ENCODE results near the gene LRRN4CL. TPM values are rescaled to one million over a fixed set of nuclear protein-coding genes. Genes with fewer than 3 reads are reported as not detected.
A peak's percentile ranks its signal among the peaks of the same experiment; 100 is the strongest.
"Not testable (repeated sequence)": the region's sequence is repeated elsewhere in the genome, so short reads cannot be mapped to it uniquely, and the experiment has no call there.

Gene LRRN4CL
- total RNA-seq, 1 experiment from 2014 or later: 1.7 TPM

DNA sequence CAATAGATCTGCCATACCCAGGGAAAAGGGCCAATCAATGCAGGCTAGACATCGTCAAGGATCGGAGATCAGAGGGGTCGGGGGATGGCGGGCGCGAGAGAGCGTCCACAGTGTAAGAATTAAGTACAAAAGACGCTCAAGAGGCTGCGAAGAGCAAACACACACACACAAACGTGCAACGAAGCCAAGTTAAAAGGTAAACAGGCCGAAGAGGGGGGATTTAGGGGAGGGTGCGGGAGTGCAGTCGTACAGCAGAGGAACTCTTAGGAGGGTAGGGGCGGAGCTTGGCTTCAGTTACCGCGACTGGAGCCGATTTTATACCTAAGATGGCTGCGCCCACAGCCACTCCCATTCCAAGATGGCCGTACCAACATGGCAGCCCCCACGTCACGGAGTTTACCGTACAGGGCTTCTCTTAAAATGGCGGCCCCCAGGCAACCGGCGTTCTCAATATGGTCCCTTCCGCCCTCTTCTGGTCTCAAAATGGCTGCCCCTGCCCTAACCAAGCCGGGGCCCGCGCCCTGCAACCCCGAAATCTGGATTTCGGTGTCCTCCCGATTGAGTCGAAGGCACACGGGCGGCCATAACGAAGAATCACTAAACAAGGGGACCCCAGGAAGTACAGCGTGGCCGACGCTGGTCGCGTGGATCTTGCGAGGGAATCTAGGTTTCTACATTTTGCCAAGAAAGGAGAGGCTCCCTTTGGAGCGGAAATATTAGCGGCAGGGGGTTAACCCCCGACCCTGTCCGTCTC, 20.1 kb upstream of the LRRN4CL start:
- DNase-seq (ENCODE audit: low read depth): peak; percentile 98

DNA sequence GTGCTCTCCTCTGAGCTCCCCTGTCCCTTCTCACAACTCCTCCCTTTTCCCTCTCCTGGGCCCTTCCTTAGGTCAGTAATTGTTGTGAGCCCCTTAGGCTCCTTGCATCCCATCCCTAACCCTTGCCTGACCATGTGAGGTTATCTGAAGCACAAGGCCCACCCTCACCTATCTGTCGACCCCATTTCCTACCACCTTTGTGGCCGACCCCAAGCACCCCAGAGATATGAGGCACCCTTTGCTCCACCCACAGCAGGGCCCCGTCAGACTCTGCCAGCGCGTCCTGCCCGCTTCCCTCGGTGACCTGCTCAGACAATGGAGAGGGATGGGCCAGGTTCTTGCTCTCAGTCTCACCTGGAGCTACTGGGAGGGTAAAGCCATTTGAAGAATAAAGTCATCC, 19.5 kb upstream of the LRRN4CL start:
- no peak for DNase-seq (ENCODE audit: low read depth)

DNA sequence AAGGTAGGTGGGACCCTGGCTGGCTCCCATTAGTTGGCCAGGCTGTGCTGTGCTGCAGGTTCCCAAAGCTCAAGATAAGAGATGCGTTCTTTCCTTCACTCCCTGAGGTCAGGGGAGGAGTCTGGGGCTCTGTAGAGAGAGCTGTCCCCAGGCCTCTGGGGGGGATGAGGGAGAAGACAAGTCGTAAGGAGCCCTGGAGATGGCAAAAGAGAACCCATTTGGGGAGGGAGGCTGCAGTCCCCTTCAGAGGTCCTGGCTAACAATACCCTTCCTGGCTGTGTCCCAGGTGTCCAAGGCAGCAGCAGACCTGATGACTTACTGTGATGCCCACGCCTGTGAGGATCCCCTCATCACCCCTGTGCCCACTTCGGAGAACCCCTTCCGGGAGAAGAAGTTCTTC, 19.1 kb upstream of the LRRN4CL start:
- DNase-seq (ENCODE audit: low read depth): no peak

DNA sequence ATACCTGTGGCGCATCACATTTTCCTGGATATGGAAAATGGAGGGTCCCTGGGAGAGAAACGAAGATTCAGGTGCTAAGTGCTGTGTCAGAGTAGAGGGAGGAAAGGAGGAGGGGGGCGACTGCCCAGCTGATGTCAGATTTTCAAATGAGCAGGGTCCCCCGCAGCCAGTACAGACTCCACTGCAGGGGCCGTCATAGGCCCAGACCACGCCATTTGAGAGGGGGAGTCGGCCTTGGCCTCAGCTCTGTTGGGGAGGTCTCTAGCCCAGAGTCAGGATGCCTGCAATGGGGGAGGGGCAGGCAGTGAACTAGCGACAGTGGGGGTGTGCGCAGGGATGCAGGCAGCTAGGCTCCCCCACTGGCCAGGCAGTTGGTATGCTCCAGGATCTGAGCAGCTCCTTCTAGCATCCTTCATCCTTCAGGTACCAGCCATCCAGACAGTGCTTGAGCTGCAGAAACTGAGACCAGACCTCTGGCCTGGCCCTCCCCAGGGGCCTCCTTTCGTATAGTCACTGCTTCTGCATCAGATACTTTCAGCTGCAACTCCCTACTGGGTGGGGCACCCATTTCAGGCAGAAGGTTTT, 18.0 kb upstream of the LRRN4CL start, which contains the start of the genes BSCL2 and GNG3:
Gene BSCL2 (minus strand): TSS at position 148 of the 585 bp plus-strand sequence. CDS start 229 bp downstream, outside the sequence.
Gene GNG3 (plus strand): TSS at position 400 of the 585 bp plus-strand sequence. CDS start 620 bp downstream, outside the sequence.
- no peak for DNase-seq (ENCODE audit: low read depth)

DNA sequence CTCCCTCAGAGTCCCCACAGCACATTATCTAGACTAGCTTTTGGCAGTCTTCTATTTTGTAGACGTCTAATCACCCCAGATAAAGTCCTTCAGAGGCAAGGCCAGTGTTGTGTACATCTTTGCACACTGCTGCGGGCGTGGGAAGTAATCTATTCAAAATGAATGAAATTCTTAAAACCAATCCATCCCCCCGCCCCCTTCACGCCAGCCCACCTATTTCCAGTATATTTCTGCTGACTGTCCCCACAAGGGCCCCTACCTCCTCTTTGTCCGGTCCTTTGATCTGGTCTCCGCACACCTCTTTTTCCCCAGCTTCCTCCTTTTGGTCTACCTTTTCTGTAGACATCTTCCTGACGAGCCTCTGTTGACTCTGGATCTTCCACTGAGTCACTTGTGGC, 17.5 kb upstream of the LRRN4CL start:
- DNase-seq (ENCODE audit: low read depth): no peak

DNA sequence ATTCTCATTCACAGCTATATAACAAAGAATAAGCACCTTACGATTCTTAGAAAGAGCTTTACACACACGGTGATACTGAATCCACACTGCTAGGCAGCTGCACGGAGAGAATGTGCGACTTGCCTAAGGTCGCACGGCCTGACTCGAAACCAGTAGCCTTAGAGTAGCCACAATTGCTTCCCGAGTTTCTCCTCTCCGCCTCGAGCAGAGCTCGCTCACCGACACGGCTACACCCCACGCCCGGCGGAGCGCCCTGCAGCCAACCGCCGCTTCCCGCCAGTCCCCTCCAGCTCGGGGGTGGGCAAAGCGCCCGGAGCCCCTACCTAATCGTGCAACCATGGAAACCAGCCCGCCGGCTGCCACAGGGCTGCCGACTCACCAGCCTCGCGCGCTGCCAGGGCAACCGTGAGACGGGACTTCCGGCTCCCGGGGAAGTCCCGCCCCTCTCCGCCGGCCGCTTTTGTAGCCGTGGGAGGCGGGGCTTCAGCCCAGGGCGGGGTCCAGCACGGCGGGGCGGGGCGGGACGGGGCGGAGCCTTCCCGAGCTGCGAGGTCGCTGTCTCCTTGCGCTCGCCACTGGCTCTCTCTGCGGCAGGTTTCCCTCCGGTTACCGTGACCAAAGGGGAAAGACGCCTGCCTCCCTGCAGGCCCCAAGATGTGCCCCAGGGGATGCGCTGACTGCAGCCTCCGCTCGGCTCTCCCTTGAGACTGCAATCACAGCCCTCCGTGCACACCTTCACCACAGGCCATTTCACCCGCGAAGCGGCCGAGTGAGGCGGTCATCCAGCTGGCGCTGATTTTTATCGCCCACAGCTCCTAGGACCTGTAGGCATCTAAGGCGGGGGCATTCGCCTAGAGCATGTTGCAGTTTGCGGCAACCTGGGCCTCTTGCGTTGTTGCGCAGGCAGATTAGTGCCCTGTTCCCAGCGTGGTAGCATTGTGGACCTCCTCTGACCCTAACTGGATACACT, 16.8 kb upstream of the LRRN4CL start:
- peak; percentile 94 for DNase-seq (ENCODE audit: low read depth)

DNA sequence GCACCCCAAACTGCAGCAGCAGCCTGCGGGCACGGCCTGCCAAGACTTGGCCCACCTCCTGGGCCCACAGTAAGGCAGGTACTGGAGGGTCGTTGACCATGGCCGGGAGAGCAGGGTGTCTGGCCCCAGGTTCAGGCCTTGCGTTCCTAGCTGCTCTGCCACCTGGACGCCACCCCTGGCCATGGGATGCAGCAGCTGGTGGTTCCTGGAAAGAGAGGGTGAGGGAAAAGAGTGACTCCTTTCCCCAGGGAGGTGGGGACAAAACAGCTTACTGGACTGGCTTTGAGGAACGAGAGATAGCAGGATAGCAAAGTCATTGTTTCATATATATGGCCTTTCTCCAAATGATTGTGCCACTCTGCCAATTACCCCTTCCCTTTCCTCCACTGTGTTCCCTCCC, 16.1 kb upstream of the LRRN4CL start:
- DNase-seq (ENCODE audit: low read depth): peak; percentile 50

DNA sequence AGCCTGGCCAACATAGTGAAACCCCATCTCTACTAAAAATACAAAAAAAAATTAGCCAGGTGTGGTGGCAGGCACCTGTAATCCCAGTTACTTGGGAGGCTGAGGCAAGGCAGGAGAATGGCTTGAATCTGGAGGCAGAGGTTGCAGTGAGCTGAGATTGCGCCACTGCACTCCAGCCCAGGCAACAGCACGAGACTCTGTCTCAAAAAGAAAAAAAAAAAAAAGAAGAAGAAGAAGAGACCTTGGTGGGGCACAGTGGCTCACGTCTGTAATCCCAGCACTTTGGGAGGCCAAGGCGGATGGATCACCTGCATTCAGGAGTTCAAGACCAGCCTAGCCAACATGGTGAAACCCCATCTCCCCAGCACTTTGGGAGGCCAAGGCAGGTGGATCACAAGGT, 14.6 kb upstream of the LRRN4CL start:
- DNase-seq (ENCODE audit: low read depth): not testable (repeated sequence)

DNA sequence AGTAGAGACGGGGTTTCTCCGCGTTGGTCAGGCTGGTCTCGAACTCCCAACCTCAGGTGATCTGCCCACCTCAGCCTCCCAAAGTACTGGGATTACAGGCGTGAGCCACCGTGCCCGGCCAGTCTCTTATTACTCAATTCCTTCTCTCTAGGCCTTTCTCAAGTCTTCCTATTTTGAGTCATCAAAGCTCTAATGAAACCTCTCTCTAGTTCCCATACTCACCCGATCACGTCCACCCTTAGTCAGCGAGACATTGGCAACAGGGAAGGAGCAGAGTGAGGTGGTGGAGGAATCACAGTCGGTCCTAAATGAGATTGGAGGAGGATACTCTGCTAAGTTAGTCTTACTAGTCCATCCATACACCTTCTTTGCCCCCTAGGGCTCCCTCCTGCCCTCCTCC, 12.9 kb upstream of the LRRN4CL start:
- DNase-seq (ENCODE audit: low read depth): no peak

DNA sequence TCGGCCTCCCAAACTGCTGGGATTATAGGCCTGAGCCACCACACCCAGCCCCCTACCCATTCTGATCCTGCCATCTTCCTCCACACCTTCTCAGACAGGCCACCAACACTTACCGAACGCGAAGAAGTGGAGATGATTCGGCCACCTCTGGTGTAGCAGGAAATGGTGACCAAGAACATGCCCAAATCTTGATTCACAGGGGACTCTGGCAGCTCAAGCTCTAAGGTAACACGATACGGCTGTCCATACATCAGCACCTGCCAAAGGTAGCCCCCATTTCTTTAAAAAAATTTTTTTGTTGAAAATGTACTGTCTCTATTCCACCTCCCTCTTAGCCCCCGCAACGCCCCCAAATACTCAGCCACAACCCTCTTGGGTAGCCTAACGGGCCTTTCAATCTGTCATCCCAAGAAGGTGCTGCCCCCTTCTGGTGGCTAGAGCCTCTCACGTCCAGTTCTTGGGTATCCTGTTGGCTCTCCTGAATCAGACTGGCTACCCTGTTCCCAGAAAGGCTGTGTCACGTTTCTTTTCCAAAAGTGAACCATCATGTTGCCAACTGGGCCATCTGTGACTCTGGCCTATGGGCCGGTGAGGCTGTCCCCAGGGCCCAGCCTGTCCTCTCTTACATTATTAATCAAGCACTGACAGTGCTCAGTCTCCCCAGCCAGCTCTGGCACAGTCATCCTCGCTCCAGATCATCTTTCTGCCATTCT, 5.3 kb upstream of the LRRN4CL start:
- DNase-seq (ENCODE audit: low read depth): peak; percentile 72

DNA sequence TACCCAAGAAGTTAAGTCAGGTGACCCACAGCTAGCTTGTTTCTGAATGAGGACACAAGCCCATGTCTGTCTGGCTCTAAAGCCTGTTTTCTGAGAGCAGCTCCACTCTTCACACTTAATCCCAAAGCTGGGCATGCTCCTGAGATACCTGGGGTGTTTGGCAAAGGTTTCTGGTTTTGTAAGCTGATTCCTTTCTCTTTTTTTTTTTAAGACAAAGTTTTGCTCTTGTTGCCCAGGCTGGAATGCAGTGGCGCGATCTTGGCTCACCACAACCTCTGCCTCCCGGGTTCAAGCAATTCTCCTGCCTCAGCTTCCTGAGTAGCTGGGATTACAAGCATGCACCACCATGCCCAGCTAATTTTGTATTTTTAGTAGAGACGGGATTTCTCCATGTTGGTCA, 4.3 kb upstream of the LRRN4CL start:
- DNase-seq (ENCODE audit: low read depth): not testable (repeated sequence)

DNA sequence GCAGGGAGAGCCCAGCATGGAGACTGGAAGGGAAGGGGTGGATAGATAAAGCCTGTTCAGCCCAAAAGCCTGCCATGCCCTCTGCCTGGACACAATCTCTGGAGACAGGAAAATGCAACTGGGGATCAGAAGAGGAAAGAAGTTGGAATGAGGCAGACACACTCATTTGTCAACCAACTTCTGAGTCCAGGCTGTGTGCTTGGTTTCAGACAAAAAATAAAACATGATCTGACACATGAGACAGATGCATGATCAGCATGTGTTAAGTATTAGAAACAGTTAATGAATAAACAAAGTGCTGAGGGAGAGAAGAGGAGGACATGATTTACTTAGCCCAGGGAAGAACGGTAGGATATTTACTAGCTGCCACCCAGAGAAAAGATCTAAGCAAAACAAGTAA, 839 bp downstream of the LRRN4CL start:
- DNase-seq (ENCODE audit: low read depth): no peak

DNA sequence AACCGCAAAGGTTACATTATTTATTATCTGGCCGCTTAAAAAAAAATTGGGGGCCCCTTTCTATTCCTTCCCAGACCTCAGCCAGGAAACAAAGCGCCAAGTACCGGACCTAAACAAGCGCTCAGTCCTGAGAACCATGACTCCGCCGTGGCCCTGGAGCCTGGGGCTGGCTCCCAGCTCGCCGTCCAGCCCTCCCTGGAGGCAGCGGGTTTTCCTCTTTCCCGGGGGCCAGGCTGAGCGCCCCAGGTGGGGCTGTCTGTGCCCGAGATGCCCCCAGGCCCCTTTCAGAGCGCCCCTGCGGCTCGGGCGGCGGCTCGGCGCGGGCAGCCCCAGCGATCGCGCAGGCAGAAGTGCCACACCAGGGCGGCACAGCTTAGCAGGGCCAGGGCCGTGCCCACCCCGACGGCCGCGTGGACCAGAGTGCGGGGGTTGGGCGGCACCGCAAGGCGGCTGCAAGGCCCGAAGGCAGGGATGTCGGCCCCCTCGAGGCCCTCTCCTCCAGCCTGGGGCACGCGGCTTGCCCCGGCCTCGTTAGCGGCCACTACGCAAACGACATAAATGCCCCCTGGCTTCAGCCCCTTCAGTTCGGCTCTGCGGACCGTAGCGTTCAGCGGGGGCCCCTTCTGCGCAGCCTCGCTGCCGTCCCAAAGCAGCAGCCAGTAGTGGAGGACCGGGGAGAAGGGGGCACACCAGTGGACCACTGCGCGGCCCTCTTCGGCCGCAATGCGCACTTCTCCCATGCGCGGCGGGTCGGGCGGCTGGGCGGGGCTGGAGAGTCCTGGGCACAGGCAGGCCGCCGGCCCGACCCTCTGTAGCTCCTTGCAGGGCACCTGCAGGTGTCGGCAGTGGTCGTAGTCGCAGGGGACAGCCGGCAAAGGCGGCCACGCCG, 1.6 kb downstream of the LRRN4CL start:
- DNase-seq (ENCODE audit: low read depth): no peak

DNA sequence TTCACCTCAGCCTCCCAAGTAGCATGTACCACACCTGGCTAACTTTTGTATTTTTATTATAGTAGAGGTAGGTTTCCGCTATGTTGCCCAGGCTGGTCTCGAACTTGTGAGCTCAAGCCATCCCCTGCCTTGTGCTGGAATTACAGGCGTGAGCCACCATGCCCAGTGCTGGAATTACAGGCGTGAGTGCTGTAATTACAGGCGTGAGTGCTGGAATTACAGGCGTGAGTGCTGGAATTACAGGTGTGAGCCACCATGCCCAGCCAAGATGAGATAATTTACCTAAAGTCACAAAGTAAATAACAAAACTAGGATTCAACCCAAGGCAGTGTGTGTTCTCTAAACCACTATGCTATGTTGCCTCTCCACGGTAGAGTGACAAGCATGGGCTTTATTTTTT, 6.8 kb downstream of the LRRN4CL start:
- no peak for DNase-seq (ENCODE audit: low read depth)

DNA sequence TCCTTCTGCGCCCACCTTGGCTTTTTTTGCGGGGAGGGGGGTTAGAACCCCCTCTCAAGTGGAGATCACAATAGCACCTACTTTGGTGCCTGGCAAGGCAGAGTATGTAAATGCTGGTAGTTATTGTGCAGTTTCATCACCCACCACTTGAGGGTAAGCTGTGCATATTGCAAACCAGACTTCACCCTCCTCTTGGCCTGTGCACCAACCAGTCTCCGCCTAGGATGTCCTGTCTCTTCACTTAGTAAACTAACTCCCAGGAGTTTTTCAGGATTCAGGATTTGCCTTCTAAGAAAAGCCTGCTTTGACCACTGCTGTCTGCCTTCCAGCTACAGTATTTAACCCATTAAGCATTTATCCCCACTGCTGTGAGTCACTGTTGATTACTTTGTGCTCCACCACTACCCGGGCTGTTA, 8.5 kb downstream of the LRRN4CL start:
- peak; percentile 85 for DNase-seq (ENCODE audit: low read depth)

DNA sequence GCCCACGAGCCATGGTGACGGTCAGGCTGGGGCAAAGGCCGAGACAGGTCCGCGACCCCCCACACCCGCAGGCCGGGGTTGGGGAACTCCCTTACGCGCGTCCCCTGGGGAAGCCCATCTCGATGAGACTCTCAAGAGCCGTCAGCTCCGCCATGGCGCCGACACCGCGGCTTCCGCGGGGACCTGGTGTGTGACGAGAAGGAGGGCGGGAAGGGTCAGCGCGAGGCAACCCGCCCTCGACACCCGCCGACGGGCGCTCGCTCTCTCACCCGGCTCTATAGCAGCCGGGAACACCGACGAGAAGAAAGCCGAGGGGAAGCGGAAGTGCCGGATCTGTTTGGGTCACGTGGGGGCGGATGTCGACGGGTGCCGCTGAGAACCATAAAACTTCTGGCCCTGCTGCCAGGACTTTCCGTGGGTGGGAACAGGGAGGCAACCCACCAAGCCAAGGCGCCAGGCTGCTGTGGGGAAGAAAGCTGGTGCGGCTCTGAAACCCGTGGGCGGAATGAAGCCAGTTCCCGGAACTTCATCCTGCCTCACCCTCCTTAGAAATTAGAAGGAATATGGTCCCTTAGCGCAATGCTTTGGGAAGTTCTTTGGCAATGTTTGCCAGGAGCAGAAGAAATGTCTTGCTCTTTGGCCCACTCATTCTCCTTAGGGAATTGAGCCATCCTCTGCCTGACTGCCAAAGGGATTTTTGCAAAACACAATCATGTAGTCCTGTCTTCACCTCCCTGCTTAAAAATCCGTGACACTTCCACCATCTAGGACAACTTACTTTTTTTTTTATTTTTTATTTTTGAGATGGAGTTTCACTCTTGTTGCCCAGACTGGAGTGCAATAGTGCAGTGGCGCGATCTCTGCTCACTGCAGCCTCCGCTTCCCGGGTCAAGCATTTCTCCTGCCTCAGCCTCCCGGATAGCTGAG, 10.3 kb downstream of the LRRN4CL start, which contains the start of gene UBXN1:
Gene UBXN1 (minus strand): TSS at position 304 of the 927 bp plus-strand sequence. CDS start 150 bp downstream, at position 154.
- DNase-seq (ENCODE audit: low read depth): peak; percentile 83

DNA sequence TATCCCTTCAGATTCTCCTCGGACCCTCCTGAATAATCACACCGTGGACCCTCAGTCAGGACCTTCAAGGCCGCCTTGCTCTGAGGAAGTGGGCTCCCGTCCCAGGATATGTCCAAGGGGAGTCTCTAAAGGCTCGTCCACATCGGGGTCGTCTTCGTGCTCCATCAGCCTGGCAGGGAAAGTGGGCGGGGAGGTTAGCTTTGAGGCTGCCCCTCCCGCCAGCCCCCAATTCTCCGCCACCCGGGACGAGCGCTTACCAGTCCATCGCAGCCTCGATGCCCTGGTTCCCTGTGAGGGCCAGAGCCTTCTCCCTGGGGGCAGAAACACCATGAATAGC, 10.9 kb downstream of the LRRN4CL start:
- no peak for DNase-seq (ENCODE audit: low read depth)

DNA sequence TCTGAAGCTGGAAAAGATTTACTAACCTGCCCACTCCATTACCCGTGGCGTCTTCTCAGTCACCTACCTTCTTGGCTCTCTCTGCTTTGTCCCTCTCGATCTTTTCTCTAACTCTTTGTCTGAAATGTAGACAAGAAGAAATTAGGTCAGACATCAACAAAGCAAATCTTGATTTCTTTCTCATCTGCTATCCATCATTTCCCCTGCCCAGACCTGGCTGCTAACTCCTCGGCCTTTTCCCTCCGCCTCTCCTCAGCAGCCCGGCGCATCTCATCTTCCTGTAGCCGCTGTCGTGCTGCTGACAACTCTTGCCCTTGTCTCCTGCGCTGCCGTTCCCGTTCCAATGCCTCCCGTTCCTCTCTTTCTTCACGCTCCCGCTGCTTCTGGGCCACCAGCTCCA, 11.6 kb downstream of the LRRN4CL start:
- no peak for DNase-seq (ENCODE audit: low read depth)

DNA sequence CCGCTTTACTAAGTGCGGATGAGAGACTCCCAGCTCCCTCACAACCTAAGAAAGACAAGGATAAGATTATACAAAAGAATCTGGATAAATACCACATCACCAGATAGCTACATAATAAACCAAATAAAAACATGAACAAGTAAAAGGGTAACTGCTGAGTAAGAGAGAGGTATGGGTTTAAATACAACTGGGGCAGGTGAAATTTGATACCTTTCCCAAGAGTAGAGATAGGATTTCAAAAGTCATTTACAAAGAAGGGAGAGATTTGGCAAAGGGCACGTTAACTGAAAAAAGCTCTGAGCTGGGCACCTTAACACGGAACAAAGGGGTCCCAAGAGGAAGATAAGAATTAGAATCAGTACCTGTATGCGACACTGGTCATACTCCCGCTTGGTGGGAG, 12.2 kb downstream of the LRRN4CL start:
- no peak for DNase-seq (ENCODE audit: low read depth)
